Measurements from ENCODE around the gene ACTL10.

ACTL10 gene

GRCh38 chr20:33650111-33650752 lies 16.5 kb upstream of the ACTL10 start:
- no peak for DNase-seq

DNA sequence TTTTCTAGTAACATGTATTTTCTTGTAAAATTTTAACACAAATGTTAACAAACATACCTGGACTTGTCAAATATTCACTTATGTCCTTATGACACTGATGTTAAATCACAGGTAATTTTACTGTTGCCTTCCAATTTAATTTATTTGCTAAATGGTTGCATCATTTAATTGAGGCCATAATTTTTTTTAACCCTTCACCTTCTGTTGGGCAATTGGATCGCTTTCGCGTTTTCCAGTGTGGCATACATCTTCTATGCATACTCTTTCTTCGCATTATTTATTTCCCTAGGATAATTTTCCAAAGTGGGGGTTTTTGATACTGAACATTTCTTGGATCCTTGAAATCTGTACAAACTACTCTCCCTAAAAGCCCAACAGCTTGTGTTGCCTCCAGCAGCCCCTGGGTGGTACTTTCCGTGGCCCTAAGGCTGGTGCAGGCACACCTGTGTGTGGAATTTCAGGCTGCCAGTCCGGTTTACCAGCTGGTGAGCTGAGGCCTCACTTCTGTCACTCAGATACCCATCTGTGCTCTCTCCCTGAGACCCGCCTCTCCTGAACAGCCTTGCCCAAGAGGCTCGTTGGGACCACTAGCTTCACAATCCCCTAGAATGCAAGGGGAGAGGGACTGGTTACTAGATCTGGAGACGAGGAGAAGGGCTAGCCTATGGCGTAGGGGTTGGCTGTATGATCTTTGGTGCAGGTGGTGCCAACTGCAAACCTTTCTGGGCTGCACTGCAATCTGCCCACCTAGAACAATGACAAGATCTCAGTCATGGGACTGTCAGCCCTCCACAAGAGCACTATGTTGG lies 15.8 kb upstream of the ACTL10 start:
- DNase-seq = peak; percentile 48

- no peak for DNase-seq
Observed at GRCh38 chr20:33651562-33652048, 15.1 kb upstream of the ACTL10 start.

- DNase-seq = peak; percentile 64
Observed at GRCh38 chr20:33653218-33653899, 13.4 kb upstream of the ACTL10 start.

- DNase-seq = peak; percentile 99
Observed at GRCh38 chr20:33653900-33654596, 12.7 kb upstream of the ACTL10 start.

DNA sequence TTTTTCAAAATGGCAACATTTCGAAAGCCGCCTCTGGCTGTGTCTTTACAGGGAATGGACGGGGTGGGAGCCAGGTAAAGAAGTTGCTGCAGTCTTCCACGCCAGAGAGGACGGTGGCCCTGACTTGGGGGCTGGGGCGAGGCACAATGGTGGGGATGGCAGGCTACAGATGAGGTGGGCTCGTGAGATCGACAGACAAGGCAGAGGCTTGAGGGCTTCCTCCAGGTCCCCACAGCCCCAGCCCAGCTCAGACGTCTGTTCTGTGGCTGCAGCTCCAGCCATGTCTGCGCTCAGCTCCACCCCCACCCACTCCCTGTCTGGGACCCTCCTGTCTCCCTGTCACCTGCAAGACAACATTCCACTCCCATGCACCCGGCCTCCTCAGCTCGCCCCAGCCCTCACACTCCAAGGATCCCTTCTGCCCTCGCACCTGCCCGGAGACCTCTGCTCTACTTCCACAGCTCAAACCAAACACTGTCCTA lies 12.0 kb upstream of the ACTL10 start:
- DNase-seq = peak; percentile 57

DNA sequence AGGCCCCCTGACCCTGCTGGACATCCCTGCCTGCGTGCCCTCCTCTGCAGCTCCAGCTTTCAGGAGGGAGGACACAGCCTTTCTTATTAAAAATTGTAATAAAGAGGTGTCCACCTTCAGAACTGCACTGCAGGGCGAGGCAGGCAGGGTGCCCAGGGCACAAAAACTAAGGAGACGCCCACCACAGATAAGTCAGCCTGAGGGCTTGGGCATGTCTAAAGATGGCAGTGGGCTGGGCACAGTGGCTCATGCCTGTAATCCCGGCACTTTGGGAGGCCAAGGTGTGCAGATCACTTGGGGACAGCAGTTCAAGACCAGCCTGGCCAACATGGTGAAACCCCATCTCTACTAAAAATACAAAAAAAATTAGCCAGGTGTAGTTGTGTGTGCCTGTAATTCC lies 11.6 kb upstream of the ACTL10 start:
- DNase-seq = no peak

- DNase-seq = no peak
Observed at GRCh38 chr20:33656010-33656782, 10.5 kb upstream of the ACTL10 start.

DNA sequence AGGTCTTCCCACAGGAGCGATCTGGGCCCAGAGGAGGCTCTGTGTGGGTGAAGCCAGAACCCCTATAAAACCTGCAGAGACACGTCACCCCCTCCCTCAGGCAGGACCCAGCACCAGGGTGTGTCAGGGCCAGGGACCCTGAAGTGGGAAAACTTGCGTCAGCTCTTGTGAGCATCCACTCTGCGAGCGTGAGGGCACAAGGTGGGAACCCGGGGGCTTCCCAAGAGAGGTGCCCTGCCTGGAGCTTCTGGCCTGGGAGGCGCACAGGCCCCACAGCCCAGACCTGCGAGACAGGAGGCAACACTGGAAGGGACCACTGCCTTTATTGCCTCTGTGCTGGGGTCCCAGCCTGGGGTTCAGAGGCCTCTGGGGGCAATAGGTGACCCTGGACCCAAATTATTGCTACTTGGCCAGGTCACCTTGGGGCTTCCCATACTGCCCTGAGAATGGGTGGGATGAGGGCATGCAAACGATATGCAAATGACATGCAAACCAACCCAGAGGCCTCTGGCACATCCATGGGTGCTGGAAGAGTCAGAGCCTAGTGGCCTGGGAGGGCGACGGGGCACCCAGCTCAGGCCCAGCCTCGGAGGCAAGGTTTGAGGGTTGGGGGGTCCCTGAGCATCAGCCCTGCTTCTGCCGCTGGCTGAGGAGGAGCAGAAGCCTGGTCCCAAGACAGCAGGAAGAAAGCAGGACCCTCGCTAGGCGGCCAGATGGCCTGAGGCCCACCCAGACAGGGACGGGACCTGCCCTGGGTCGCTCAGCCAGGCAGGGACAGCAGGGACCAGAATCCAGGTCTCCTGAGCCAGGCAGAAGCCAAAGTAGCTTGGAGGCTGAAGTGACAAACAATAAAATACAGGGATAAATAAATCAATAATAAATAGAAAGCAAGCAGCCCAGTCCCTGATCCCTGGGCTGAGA lies 9.7 kb upstream of the ACTL10 start:
- no peak for DNase-seq

DNA sequence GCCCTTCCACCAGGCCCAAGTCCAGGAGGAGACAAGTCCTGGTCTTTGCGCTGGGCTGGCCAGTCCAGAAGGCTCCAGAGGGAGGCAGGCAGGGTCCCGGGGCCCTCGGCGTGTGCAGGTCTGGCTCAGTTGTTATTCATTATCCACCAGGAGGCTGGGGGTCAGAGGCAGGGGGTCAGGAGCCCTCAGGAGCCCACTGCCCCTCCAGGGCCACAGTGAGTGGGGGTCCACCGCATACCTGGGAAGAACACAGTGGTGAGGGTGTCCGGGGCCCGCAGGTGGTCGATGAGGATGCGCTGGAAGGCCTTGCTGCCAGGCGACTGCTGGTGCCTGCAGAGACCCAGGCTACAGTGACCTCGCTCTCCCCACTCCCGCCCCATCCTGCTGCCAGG lies 9.0 kb upstream of the ACTL10 start:
- DNase-seq = no peak

DNA sequence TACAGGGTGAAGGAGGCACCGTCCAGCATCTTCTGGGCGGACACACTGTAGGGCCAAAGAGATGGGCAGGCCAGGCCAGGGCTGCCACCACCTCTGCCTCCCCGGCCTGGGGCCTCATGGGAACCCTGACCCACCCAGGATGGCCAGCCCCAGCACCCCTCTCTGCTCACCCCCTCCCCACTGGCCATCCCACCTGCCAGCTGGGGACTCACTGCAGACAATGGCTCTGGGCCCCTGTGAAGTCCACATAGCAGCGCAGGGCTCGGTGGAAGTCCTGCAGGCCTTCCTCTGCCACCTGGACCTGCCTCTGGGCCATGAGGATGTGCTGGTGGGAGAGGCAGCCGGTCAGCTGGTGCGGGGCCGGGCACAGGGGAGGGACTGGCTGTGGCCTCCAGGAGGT lies 8.2 kb upstream of the ACTL10 start:
- no peak for DNase-seq

GRCh38 chr20:33658929-33659328 lies 7.8 kb upstream of the ACTL10 start:
- no peak for DNase-seq

DNA sequence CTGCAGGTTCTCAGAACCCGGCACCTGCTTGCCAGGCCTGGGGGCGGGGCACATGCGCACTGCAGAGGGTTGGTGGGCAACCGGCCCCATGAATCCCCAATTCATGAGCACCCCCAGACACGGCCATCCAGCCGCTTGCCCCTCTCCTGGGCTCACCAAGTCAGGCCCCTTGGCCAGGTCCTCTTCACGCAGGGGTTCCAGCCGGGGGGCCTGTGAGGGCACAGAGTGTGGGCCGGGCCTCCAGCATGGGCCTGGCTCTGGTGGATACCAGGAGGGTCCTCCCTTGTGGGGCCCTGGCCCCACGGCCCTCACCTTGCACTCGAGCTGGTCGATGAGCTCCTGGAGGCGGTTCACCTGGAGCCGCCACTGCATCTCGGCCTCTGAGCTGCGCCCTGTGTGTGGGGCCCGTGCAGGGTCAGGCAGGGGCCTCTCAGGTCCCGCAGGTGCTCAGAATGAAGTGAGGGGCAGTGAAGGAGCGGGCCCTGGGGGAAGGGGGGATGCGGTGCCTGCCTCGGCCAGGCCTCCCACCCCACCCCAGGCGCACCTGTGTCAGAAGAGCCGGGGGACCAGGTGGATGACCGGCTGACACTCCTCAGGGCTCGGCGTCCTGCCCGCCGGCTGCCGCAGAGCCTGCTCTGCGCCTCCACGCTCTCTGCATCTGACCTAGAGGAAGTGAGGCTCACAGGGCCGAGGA lies 7.3 kb upstream of the ACTL10 start:
- no peak for DNase-seq

DNA sequence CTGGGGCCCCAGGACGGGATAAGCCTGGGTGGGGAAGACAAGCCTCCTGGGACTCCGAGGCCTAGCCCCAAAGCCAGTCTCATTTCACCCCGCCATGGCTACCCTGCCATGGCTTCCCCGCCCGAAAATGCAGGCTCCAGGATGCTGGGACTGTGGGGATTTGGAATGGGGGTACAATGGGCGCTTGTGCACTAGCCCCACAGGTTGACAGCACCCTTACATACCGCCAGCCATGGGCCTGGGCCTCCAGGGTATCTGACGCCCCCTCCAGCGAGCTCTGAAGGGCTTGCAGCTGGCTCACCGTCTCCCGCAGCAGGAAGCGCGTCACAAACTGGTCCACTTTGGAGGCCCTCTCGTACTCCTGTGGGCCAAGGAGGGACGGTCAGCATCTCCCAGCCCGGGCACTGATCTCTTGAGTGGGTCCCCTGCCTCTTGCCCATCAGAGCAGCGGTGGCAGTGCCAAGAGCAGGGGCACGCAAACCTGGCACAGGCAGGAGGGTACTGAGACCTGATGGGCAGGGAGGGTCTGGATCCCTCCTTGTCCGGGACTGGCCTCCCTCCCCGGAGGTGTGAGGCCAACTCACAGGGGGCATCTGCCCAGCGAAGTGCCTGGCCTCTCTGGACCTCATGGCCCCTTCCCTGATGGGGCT lies 6.6 kb upstream of the ACTL10 start:
- no peak for DNase-seq

- no peak for DNase-seq
Observed at GRCh38 chr20:33660685-33661058, 6.1 kb upstream of the ACTL10 start.

DNA sequence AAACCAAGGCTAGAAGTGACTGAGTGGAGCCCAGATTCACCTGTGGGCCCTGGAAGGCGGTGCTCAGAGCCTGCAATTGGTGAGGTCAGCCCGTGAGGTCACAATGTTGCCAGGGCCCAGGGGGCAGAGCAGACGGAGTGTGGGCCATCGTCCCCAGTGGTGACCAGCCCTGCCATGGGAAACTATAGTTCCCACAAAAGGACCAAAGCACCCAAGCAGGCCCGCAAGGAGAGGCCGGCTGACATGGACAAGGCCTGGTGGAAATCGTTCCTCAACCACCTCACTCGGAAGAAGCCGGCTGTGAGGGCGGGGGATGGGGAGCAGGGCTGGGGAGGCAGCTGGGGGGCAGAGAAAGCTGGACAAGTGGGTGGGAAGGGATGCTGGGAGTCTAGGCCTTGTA lies 4.6 kb upstream of the ACTL10 start, which contains the start of gene C20orf144:
C20orf144 (plus strand) TSS at position 156 of the 400 bp plus-strand sequence; CDS start at position 175, 19 bp downstream.
- no peak for DNase-seq

DNA sequence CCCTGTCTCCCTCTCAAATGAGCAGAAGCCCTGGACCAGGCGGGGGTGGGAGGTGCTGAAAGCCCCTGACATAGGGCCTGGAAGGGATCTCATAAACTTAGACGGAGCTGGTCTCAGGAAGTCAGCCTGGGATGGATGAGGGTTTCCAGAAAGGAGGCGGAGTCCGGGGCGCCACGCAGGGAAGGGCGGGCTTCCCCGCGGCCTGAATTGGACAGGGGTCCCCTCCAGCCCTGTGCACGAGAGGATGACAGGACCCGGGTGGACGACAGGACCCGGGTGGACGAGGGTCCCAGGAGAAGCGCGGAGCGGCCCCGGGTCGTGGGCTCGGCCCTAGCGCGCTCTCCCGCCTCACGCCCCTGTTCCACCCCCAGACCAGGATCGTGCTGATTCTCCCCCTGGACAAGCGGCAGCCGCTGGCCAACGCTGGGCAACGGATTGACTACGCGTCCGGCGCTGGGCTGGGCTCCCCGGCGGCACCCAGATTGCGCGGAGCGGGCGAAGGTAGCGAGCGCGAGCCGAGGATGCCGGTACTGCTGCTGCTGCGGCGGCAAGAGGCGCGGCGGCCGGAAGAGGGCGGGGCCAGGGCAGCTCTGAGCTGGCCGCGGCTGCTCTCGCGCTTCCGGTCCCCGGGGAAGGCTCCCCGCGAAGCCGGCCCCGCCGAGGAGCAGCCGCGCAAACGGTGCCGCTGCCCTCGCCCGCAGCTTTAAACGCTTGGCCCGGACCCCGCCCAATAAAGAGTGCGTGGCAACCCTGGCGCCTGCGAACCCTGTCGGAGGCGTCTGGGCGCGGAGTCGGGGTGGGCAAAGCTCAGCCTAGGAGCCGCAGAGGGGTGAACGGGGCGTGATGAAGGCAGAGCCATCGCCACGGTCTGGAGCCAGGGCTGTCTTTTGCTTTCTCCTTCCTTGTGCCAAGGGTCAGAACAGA lies 3.3 kb upstream of the ACTL10 start:
- DNase-seq = peak; percentile 82

GRCh38 chr20:33664085-33664761 lies 2.5 kb upstream of the ACTL10 start:
- DNase-seq = no peak
